ENCODE data around the gene ERF. TPM values are rescaled to one million over a fixed set of nuclear protein-coding genes. Genes with fewer than 3 reads are reported as not detected.
"Not testable (repeated sequence)": the region's sequence is repeated elsewhere in the genome, so short reads cannot be mapped to it uniquely, and the experiment has no call there.

The ERF gene
- polyA plus RNA-seq, 6 donors from 2014 or later, result 0.68 to 8.2 (median 3.8) TPM

GRCh38 chr19:42268142-42268703 lies 13.3 kb upstream of the ERF start:
- peaks cover 8 to 21% (median 14%) of the 10 kb centered on the region in 3 donors for H3K4me1 Mint-ChIP-seq
- no peaks in the 10 kb centered on the region for H3K9me3 Mint-ChIP-seq
- ATAC-seq (ENCODE audit: low read depth in 2 of 2) (peak; percentile 59 to 64), DNase-seq (peak; percentile 100)
- H3K36me3 Mint-ChIP-seq, result no peaks in the 10 kb centered on the region
- no peaks in the 10 kb centered on the region for H3K27me3 Mint-ChIP-seq
- H3K27ac Mint-ChIP-seq, result no peak overlapping the region
- H3K4me3 Mint-ChIP-seq, result no peak overlapping the region

DNA sequence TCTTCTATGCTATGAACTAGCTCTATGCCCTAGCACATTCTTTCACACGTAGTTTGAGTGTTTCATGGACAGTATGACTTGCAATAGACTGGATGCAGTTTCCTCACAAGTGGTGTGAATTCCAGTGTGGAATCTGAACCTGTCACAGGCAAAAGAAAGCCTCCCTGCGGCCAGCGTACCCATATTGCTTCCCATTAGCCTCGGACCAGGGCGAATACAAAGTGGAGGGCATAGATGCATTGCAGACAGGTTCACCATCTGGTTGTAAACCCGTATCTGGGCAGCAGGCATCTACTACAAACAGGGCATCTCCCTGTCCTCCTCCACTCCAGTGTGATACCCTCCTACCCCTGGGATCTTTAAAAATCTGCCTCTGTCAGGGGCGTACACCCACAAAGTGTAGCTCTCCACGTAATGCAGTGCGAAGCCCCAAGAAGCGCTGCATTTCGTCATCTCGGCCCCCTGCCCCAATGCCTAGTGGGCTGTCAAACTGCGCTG lies 12.8 kb upstream of the ERF start:
- Mint-ChIP-seq H3K9me3 (no peaks in the 10 kb centered on the region), H3K4me1 (peaks cover 8 to 21% (median 14%) of the 10 kb centered on the region in 3 donors), H3K36me3 (no peaks in the 10 kb centered on the region), H3K27ac (no peak overlapping the region), H3K4me3 (no peak overlapping the region), H3K27me3 (no peaks in the 10 kb centered on the region)
- ATAC-seq (ENCODE audit: low read depth in 2 of 2) (no peak), DNase-seq (no peak)

DNA sequence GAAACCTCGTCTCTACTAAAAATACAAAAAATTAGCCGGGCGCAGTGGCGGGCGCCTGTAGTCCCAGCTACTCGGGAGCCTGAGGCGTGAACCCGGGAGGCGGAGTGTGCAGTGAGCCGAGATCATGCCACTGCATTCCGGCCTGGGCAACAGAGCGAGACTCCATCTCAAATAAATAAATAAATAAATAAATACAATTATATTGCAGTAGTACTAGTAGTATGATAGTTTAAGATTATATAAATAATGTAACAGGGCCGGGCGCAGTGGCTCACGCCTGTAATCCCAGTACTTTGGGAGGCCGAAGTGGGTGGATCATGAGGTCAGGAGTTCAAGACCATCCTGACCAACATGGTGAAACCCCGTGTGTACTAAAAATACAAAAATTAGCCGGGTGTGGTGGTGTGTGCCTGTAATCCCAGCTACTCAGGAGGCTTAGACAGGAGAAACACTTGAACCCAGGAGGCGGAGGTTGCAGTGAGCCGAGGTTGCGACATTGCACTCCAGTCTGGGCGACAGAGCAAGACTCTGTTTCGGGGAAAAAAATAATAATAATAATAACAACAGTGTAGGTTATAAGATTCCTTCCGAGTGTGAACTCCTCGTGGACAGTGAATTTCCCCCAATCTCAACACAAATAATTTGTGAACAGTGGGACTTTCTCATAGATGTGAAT lies 12.1 kb upstream of the ERF start:
- H3K4me3 Mint-ChIP-seq, result peak overlapping the region in 1 of 8 donors; percentile 44
- not testable (repeated sequence) for H3K9me3 Mint-ChIP-seq; H3K27ac Mint-ChIP-seq; H3K36me3 Mint-ChIP-seq; H3K27me3 Mint-ChIP-seq; ATAC-seq (ENCODE audit: low read depth in 2 of 2); DNase-seq
- peaks cover 8 to 23% (median 14%) of the 10 kb centered on the region in 3 donors for H3K4me1 Mint-ChIP-seq

GRCh38 chr19:42266105-42266504 lies 11.2 kb upstream of the ERF start:
- not testable (repeated sequence) for DNase-seq; H3K9me3 Mint-ChIP-seq; ATAC-seq (ENCODE audit: low read depth in 2 of 2); H3K27me3 Mint-ChIP-seq; H3K36me3 Mint-ChIP-seq
- Mint-ChIP-seq H3K27ac (peak overlapping the region in 2 of 6 donors; percentile 21 to 22), H3K4me1 (peaks cover under 1 to 21% (median 8%) of the 10 kb centered on the region in 3 donors), H3K4me3 (peak overlapping the region in 2 of 8 donors; percentile 3 to 4)

- no peak overlapping the region for H3K27ac Mint-ChIP-seq
- H3K4me1 Mint-ChIP-seq, result peaks cover 0 to 5% (median 0%) of the 10 kb centered on the region in 3 donors
- ATAC-seq (ENCODE audit: low read depth in 2 of 2), result no peak
- no peaks in the 10 kb centered on the region for H3K36me3 Mint-ChIP-seq
- H3K4me3 Mint-ChIP-seq, result peak overlapping the region in 1 of 8 donors; percentile 10
- H3K9me3 Mint-ChIP-seq, result no peaks in the 10 kb centered on the region
- no peaks in the 10 kb centered on the region for H3K27me3 Mint-ChIP-seq
- no peak for DNase-seq
Observed at GRCh38 chr19:42261763-42262162, 6.8 kb upstream of the ERF start.

DNA sequence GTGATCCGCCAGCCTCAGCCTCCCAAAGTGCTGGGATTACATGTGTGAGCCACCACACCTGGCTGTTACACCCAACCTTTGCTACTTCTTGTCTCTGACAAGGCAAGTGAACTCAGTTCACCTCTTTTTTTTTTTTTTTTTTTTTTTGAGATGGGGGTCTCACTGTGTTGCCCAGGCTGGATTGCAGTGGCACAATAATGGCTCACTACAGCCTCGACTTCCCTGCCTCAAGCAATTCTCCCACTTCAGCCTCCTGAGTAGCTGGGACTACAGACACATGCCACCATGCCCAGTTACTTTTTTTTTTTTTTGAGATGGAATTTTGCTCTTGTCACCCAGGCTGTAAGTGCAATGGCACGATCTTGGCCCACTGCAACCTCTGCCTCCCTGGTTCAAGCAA lies 2.9 kb upstream of the ERF start:
- not testable (repeated sequence) for ATAC-seq (ENCODE audit: low read depth in 2 of 2); H3K36me3 Mint-ChIP-seq; DNase-seq; H3K9me3 Mint-ChIP-seq; H3K27me3 Mint-ChIP-seq
- Mint-ChIP-seq H3K27ac (peak overlapping the region in 1 of 6 donors; percentile 62), H3K4me1 (peaks cover 10 to 17% (median 14%) of the 10 kb centered on the region in 3 donors), H3K4me3 (peak overlapping the region in 2 of 8 donors; percentile 32 to 36)

- no peak for DNase-seq
- H3K36me3 Mint-ChIP-seq, result no peaks in the 10 kb centered on the region
Observed at GRCh38 chr19:42255766-42256745, 1.1 kb upstream of the ERF start.

GRCh38 chr19:42254089-42254849 lies 659 bp downstream of the ERF start:
- H3K27ac Mint-ChIP-seq, result peak overlapping the region; percentile 28 to 93 (median 78)
- DNase-seq, result peak; percentile 78
- H3K4me3 Mint-ChIP-seq, result peak overlapping the region; percentile 48 to 95 (median 86)
- peak; percentile 50 to 55 for ATAC-seq (ENCODE audit: low read depth in 2 of 2)
- no peaks in the 10 kb centered on the region for H3K36me3 Mint-ChIP-seq
- H3K4me1 Mint-ChIP-seq, result peaks cover 23 to 33% (median 29%) of the 10 kb centered on the region in 3 donors
- H3K27me3 Mint-ChIP-seq, result no peaks in the 10 kb centered on the region
- no peaks in the 10 kb centered on the region for H3K9me3 Mint-ChIP-seq

More at GRCh38 chr19:42255766-42256745, 1.1 kb upstream of the ERF start:
- peak overlapping the region; percentile 48 to 95 (median 86) for H3K4me3 Mint-ChIP-seq
- no peaks in the 10 kb centered on the region for H3K9me3 Mint-ChIP-seq
- peaks cover 23 to 29% (median 26%) of the 10 kb centered on the region in 3 donors for H3K4me1 Mint-ChIP-seq
- H3K27ac Mint-ChIP-seq, result peak overlapping the region; percentile 26 to 96 (median 50)
- no peak for ATAC-seq (ENCODE audit: low read depth in 2 of 2)
- no peaks in the 10 kb centered on the region for H3K27me3 Mint-ChIP-seq

DNA sequence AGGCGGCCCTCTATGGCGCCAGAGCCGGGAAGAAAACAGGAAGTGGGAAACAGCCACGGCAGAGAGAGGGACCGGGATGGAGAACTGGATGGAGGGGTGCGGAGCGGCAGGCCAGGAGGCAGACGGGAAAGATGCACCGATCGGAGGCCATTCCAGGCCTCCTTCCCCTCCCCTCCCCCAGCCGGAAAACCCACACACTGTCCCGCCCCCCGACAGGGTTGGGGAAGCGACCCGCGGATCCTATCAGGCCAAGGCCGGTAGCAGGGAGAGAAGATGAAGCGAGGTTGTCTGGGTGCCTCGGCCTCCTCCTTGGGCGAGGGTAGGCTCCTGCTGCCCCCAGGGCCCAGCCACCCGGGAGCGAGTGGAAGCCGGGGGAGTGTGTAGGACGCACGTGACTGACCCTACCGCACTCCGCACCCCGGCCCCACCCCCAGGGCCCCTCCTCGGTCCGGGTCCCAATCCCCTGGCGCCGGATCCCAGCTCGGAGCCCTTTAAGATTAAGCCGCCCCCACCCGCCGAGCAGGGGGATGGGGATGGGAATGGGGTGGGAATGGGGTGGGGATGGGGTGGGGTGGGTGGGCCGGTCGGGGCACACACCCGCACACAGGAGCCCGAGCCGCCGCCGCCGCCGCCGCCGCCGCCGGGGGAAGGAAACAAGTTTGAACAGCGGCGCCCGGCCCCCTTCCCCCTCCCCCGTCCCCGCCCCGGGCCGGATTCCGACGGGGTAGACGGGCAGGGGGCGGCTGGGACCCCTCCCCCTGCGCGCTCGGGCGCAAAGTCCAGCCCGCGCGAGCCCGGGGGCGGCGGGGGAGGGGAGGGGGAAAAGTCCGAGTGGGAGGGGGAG lies 1.5 kb downstream of the ERF start:
- no peaks in the 10 kb centered on the region for H3K27me3 Mint-ChIP-seq
- H3K4me3 Mint-ChIP-seq, result peak overlapping the region; percentile 87 to 95 (median 94)
- ATAC-seq (ENCODE audit: low read depth in 2 of 2) (peak; percentile 26 to 31), DNase-seq (peak; percentile 69)
- H3K27ac Mint-ChIP-seq, result peak overlapping the region in 5 of 6 donors; percentile 91 to 97 (median 93)
- peaks cover 30 to 37% (median 33%) of the 10 kb centered on the region in 3 donors for H3K4me1 Mint-ChIP-seq
- H3K9me3 Mint-ChIP-seq, result no peaks in the 10 kb centered on the region
- H3K36me3 Mint-ChIP-seq, result no peaks in the 10 kb centered on the region

DNA sequence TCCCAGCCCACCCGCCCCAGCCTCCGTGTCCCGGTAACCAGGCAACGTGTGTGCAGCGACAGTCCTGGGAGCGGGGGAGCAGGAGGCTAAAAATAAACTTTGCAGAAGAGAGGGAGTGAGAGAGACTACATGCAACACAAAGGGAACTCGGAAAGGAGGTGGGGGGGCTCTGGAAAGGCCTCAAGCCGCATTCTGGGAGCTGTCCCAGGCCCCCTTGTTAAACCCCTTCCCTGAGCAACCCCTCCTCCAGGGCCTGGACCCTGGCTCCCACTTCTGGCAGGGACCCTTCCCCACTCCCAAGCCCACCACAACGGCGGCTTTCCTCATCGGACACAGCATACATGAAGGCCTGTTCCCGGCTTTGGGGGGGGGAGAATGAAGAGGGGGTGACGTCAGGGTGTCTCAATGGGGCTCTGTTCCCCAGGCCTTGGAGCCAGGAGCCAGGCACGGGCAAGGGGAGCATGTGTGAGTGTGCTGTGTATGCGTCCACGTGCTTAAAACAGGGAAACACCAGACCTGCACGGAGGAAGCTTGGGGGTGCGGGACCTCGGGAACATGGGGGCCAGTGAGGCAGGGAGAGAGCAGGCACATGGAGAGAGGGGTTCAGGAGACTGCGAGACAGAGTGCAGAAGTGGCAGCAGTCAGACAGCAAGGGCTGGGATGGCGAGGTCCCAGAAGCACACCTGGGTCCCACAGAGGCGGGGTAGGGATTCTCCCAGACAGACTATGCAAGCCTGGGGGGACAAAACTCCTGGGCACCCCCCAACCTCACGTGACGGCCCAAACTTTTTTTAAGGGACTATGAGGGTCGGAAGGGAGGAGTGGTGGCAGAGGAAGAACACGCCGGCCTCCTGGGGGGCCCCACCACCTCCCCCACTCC lies 2.3 kb downstream of the ERF start:
- Mint-ChIP-seq H3K4me1 (peaks cover 30 to 37% (median 33%) of the 10 kb centered on the region in 3 donors), H3K4me3 (peak overlapping the region; percentile 87 to 95 (median 94)), H3K36me3 (no peaks in the 10 kb centered on the region), H3K27ac (peak overlapping the region in 5 of 6 donors; percentile 91 to 97 (median 93)), H3K9me3 (no peaks in the 10 kb centered on the region), H3K27me3 (no peaks in the 10 kb centered on the region)
- DNase-seq (no peak), ATAC-seq (ENCODE audit: low read depth in 2 of 2) (no peak)

All from naive B cell (primary cell).